Mesendoderm (in vitro differentiated cells): ENCODE data around the gene GLIS1.

Experiments used
- DNase-seq: peaks from one replicate; pipeline ENCODE4 v3.0.0; 2013
- H2AK5ac ChIP-seq: 2 replicates; pipeline ENCODE4 v1.6.1; 2013; ENCODE audit warnings: low read length, inconsistent platforms
- H2BK120ac ChIP-seq: 2 replicates; pipeline ENCODE4 v1.6.1; 2013; ENCODE audit warnings: low read depth, mild to moderate bottlenecking, low read length, moderate library complexity, mixed read lengths
- H2BK15ac ChIP-seq: replicated peaks from 2 replicates; pipeline ENCODE4 v1.6.1; 2013; ENCODE audit warnings: low read depth, mild to moderate bottlenecking, moderate library complexity
- H2BK5ac ChIP-seq: 2 replicates; pipeline ENCODE4 v1.6.1; 2013; ENCODE audit warnings: low read length, inconsistent platforms
- H3K18ac ChIP-seq: 2 replicates; pipeline ENCODE4 v1.6.1; 2013; ENCODE audit warnings: mild to moderate bottlenecking, low read length, mixed read lengths
- H3K23ac ChIP-seq: one replicate; pipeline ENCODE4 v1.6.1; 2013; ENCODE audit warnings: low read length
- H3K27ac ChIP-seq: 2 replicates; pipeline ENCODE4 v1.5.1; 2013; ENCODE audit warnings: low read depth, mild to moderate bottlenecking, inconsistent platforms, low read length, moderate library complexity
- H3K27me3 ChIP-seq: 2 replicates; pipeline ENCODE4 v1.6.1; 2013; ENCODE audit warnings: low read length, control low read depth, mild to moderate bottlenecking, inconsistent platforms; ENCODE audit not compliant: insufficient read depth, poor library complexity
- H3K36me3 ChIP-seq: 2 replicates; pipeline ENCODE4 v1.6.1; 2013; ENCODE audit warnings: low read length, inconsistent platforms; ENCODE audit not compliant: control insufficient read depth, insufficient read depth
- H3K4ac ChIP-seq: one replicate; pipeline ENCODE4 v1.6.1; 2013; ENCODE audit warnings: low read depth, mild to moderate bottlenecking, low read length, moderate library complexity
- H3K4me1 ChIP-seq: 2 replicates; pipeline ENCODE4 v1.6.1; 2013; ENCODE audit warnings: low read depth, low read length, inconsistent platforms; ENCODE audit not compliant: control insufficient read depth
- H3K4me2 ChIP-seq: 2 replicates; pipeline ENCODE4 v1.6.1; 2013; ENCODE audit warnings: low read length
- H3K4me3 ChIP-seq: 2 replicates; pipeline ENCODE4 v1.5.1; 2013; ENCODE audit warnings: mild to moderate bottlenecking, low read length
- H3K56ac ChIP-seq: one replicate; pipeline ENCODE4 v1.6.1; 2013; ENCODE audit warnings: low read length
- H3K79me1 ChIP-seq: 2 replicates; pipeline ENCODE4 v1.6.1; 2013; ENCODE audit warnings: low read length, inconsistent platforms
- H3K79me2 ChIP-seq: 2 replicates; pipeline ENCODE4 v1.6.1; 2013; ENCODE audit warnings: mild to moderate bottlenecking, low read length; ENCODE audit not compliant: control insufficient read depth, insufficient read depth
- H3K9ac ChIP-seq: 2 replicates; pipeline ENCODE4 v1.6.1; 2013; ENCODE audit warnings: low read length, inconsistent platforms
- H4K5ac ChIP-seq: one replicate; pipeline ENCODE4 v1.6.1; 2013; ENCODE audit warnings: low read length
- H4K8ac ChIP-seq: one replicate; pipeline ENCODE4 v1.6.1; 2013; ENCODE audit warnings: low read depth, mild to moderate bottlenecking, control low read depth, low read length, moderate library complexity
- whole genome bisulfite sequencing: extraction: QIAGEN DNeasy Blood & Tissue Kit; methylation state at CpG from one replicate; pipeline ENCODE4 v1.1.7; 2013; ENCODE audit warnings: low lambda C conversion rate, missing lambda C conversion rate; ENCODE audit not compliant: insufficient coverage; ENCODE audit errors: extremely low coverage; 5-methylcytosine and 5-hydroxymethylcytosine counted together

GLIS1 gene

GRCh38 chr1:53579221-53580008 lies 159.5 kb downstream of the GLIS1 start:
- H3K27me3 ChIP-seq, result no peaks in the 10 kb centered on the region
- no peak overlapping the region for H3K23ac ChIP-seq
- H3K9ac ChIP-seq, result no peak overlapping the region
- no peak overlapping the region for H2AK5ac ChIP-seq
- WGBS, result no CpG with 5 or more reads among the region's 16 CpGs
- H2BK120ac ChIP-seq, result no peak overlapping the region
- H3K79me2 ChIP-seq, result no peaks in the 10 kb centered on the region
- no peak overlapping the region for H4K8ac ChIP-seq
- H2BK5ac ChIP-seq, result no peak overlapping the region
- H3K36me3 ChIP-seq, result no peaks in the 10 kb centered on the region
- peaks cover 4% of the 10 kb centered on the region for H3K4me1 ChIP-seq
- H3K4me3 ChIP-seq, result no peak overlapping the region
- no peak overlapping the region for H4K5ac ChIP-seq
- no peak overlapping the region for H3K4ac ChIP-seq
- no peak overlapping the region for H3K27ac ChIP-seq
- H2BK15ac ChIP-seq, result no peak overlapping the region
- H3K4me2 ChIP-seq, result no peak overlapping the region
- no peak overlapping the region for H3K56ac ChIP-seq
- H3K79me1 ChIP-seq, result no peaks in the 10 kb centered on the region
- no peak for DNase-seq
- H3K18ac ChIP-seq, result no peak overlapping the region

- WGBS, result no CpG with 5 or more reads among the region's 3 CpGs
These were observed 160.6 kb downstream of the GLIS1 start for GRCh38 chr1:53578358-53578757.

GRCh38 chr1:53577761-53578100 lies 161.2 kb downstream of the GLIS1 start:
- no peaks in the 10 kb centered on the region for H3K79me2 ChIP-seq
- DNase-seq, result no peak
- no peaks in the 10 kb centered on the region for H3K36me3 ChIP-seq
- no peak overlapping the region for H3K18ac ChIP-seq
- H2BK15ac ChIP-seq, result no peak overlapping the region
- no peaks in the 10 kb centered on the region for H3K79me1 ChIP-seq
- H2BK5ac ChIP-seq, result no peak overlapping the region
- no peak overlapping the region for H3K9ac ChIP-seq
- no peak overlapping the region for H3K27ac ChIP-seq
- no peak overlapping the region for H3K4ac ChIP-seq
- H3K4me3 ChIP-seq, result no peak overlapping the region
- WGBS, result no CpG with 5 or more reads among the region's 4 CpGs
- H3K23ac ChIP-seq, result no peak overlapping the region
- no peaks in the 10 kb centered on the region for H3K27me3 ChIP-seq
- H3K4me1 ChIP-seq, result peaks cover 4% of the 10 kb centered on the region
- no peak overlapping the region for H2BK120ac ChIP-seq
- H4K5ac ChIP-seq, result no peak overlapping the region
- no peak overlapping the region for H4K8ac ChIP-seq
- no peak overlapping the region for H3K4me2 ChIP-seq
- H2AK5ac ChIP-seq, result no peak overlapping the region
- no peak overlapping the region for H3K56ac ChIP-seq

More at GRCh38 chr1:53578358-53578757, 160.6 kb downstream of the GLIS1 start:
- H3K23ac ChIP-seq, result no peak overlapping the region
- no peak overlapping the region for H2BK120ac ChIP-seq
- no peak overlapping the region for H2AK5ac ChIP-seq
- H4K5ac ChIP-seq, result no peak overlapping the region
- H3K79me1 ChIP-seq, result no peaks in the 10 kb centered on the region
- H3K4me1 ChIP-seq, result peaks cover 4% of the 10 kb centered on the region
- H3K4ac ChIP-seq, result no peak overlapping the region
- no peak overlapping the region for H4K8ac ChIP-seq
- no peak overlapping the region for H3K4me2 ChIP-seq
- H3K79me2 ChIP-seq, result no peaks in the 10 kb centered on the region
- H3K9ac ChIP-seq, result no peak overlapping the region
- no peak overlapping the region for H3K18ac ChIP-seq
- no peak overlapping the region for H3K56ac ChIP-seq
- H3K27ac ChIP-seq, result no peak overlapping the region
- H2BK5ac ChIP-seq, result no peak overlapping the region
- no peaks in the 10 kb centered on the region for H3K36me3 ChIP-seq
- no peaks in the 10 kb centered on the region for H3K27me3 ChIP-seq
- no peak overlapping the region for H3K4me3 ChIP-seq
- no peak for DNase-seq
- no peak overlapping the region for H2BK15ac ChIP-seq

- Histone ChIP-seq H2AK5ac (no peak overlapping the region), H3K4me2 (no peak overlapping the region), H2BK5ac (no peak overlapping the region), H3K27me3 (no peaks in the 10 kb centered on the region), H3K4me3 (no peak overlapping the region), H3K79me1 (no peaks in the 10 kb centered on the region), H3K23ac (no peak overlapping the region), H3K4me1 (no peaks in the 10 kb centered on the region), H3K4ac (no peak overlapping the region), H3K56ac (no peak overlapping the region), H3K18ac (no peak overlapping the region), H4K8ac (no peak overlapping the region), H4K5ac (no peak overlapping the region), H3K27ac (no peak overlapping the region), H3K36me3 (no peaks in the 10 kb centered on the region), H2BK120ac (no peak overlapping the region), H3K9ac (no peak overlapping the region), H3K79me2 (no peaks in the 10 kb centered on the region), H2BK15ac (no peak overlapping the region)
- DNase-seq, result peak; percentile 32
- WGBS, result no CpG with 5 or more reads among the region's 5 CpGs
These were observed 161.9 kb downstream of the GLIS1 start for GRCh38 chr1:53576866-53577760.

- Histone ChIP-seq H2BK15ac (no peak overlapping the region), H3K18ac (no peak overlapping the region), H3K23ac (no peak overlapping the region), H4K8ac (no peak overlapping the region), H3K9ac (no peak overlapping the region), H2AK5ac (no peak overlapping the region), H3K4me1 (no peaks in the 10 kb centered on the region), H3K27ac (no peak overlapping the region), H3K4me2 (no peak overlapping the region), H3K79me1 (no peaks in the 10 kb centered on the region), H3K79me2 (no peaks in the 10 kb centered on the region), H3K56ac (no peak overlapping the region), H3K36me3 (no peaks in the 10 kb centered on the region), H3K4me3 (no peak overlapping the region), H3K27me3 (no peaks in the 10 kb centered on the region), H2BK5ac (no peak overlapping the region), H2BK120ac (no peak overlapping the region), H4K5ac (no peak overlapping the region), H3K4ac (no peak overlapping the region)
- no peak for DNase-seq
- no CpG with 5 or more reads among the region's 6 CpGs for WGBS
These were observed 162.6 kb downstream of the GLIS1 start for GRCh38 chr1:53576381-53576801.
